Stromal cell of bone marrow (primary cell): ENCODE results near the gene ORAI3.

ENCODE experiments used
- DNase-seq: peaks from one replicate; pipeline ENCODE4 v3.0.0-alpha.2; 2012; ENCODE audit warnings: low read depth

Gene ORAI3

DNA sequence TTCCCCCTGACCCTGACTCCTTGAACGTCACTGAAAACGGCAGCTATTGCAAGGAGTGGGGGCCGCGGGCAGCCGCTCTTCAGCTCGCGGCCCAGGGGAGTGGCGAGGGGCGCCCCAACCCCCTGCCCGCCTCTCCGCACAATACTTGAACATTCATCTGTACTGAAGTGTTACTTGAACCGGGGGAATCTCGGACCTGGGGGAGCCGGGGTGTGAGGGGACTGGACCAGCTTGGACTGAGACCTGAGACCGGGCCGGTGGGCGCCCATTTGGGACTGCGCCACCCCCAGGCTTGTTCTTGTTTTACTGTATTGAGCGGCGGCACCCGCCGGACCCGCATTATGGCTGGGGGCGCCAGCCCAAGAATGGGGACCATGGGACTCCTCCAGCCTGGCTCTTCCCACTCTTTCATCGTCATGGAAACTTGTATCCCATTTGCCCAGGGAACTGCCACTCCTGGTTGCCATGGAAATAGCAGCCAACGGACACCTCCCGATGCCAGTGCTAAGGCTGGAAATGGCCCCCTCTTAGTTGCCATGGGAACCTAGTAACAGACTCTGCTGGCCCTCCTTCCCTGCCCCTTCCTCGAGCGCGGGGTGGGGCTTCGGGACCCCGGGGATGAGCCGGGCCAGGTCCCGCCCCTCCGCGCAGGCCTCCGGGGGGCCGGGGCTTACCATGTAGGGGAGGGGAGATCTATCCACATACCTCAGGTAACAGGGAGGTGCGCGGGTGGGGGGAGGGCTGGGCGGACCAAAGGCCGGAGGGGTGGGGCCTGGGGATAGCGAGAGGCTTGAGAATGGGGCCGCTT lies 805 bp upstream of the ORAI3 start:
- peak; percentile 98 for DNase-seq

DNA sequence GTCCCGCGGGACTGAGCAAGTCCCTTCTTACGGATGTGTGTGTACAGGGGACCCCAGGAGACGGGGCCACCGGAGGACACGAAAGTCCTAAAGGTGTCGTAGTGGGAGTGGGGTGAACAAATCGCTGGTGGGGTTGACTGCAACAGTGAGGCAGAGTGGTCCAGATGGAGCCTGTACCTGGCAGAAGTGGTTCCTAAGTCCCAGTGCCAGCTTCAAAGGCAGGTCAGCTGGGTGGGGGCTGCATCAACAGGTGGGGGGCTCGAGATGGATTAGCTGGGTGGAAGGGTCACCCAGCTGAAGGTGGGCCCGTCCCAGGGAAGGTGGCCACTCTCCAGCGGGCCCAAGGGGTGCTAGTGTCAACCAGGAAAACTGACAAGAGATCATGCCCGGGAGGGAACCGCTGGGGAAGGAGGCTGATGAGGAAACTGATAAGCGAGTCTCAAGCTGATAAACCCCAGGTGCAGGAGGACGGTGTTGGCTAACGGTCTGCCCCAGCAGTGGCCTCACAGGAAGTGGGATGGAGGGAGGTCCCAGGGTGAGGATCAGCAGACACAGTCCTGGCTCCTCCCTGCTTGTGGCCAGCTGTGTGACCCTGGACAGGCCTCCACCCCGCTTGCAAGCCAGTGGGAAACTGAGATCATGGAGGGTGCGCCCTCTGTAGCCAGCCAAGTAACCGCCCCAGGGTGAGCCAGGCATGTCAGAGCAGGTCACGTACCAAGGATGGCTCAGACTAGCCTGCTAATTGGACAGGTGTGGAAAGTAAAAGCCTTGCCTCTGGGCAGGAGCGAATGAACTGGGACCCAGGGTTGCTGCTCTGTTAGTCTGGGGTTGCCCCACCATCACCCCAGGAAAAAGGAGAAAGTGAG lies 1.0 kb downstream of the ORAI3 start:
- DNase-seq = peak; percentile 87

- no peak for DNase-seq
Measured at GRCh38 chr16:30950516-30951065, 1.7 kb downstream of the ORAI3 start.

- no peak for DNase-seq
Measured at GRCh38 chr16:30951193-30951592, 2.3 kb downstream of the ORAI3 start.

GRCh38 chr16:30951750-30952149 lies 2.9 kb downstream of the ORAI3 start:
- DNase-seq = peak; percentile 73

- DNase-seq = no peak
Measured at GRCh38 chr16:30953111-30953510, 4.2 kb downstream of the ORAI3 start.

GRCh38 chr16:30953511-30954124 lies 4.8 kb downstream of the ORAI3 start:
- peak; percentile 50 for DNase-seq

DNA sequence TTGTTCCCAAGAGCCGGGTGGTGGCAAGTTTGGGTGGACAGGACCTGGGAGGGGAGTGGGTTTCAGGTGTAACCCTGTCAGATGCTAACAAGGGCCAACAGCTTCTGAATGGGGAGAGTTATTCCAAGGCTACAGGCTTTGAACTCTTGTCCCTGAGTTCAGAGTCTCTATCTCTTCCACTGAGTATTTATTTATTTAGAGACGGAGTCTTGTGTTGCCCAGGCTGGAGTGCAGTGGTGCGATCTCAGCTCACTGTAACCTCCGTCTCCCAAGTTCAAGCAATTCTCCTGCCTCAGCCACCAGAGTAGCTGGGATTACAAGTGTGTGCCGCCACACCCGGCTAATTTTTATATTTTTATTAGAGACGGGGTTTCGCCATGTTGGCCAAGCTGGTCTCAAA lies 6.1 kb downstream of the ORAI3 start:
- no peak for DNase-seq

- peak; percentile 69 for DNase-seq
Measured at GRCh38 chr16:30956601-30957455, 8.0 kb downstream of the ORAI3 start.

GRCh38 chr16:30957456-30958174 lies 8.7 kb downstream of the ORAI3 start, which contains the start of gene SETD1A:
TSS of gene SETD1A (plus strand) at chr16:30957754. CDS start at chr16:30958732, 978 bp downstream.
- peak; percentile 87 for DNase-seq

- DNase-seq = peak; percentile 25
Measured at GRCh38 chr16:30958175-30959079, 9.6 kb downstream of the ORAI3 start.

- DNase-seq = no peak
Measured at GRCh38 chr16:30961384-30961783, 12.5 kb downstream of the ORAI3 start.

DNA sequence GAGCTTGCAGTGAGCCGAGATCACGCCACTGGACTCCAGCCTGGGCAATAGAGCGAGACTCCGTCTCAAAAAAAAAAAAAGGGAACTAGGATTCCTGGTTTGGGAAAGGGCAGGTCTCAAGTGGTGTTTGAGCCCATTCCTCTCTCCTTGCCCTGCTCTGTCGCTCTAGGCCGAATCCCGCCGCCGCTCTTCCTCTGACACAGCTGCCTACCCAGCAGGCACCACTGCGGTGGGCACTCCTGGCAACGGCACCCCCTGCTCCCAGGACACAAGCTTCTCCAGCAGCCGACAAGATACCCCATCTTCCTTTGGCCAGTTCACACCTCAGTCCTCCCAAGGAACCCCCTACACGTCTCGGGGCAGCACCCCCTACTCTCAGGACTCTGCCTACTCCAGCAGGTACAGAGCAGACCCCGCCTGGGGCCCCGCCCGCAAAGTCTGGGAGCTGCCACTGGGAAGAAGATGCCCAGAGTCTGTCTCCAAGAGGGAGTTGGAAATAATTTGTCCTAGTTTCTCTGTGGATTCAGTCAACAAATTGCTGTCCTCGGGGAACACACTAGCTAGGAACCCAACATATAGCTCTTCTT lies 15.2 kb downstream of the ORAI3 start:
- DNase-seq = no peak

DNA sequence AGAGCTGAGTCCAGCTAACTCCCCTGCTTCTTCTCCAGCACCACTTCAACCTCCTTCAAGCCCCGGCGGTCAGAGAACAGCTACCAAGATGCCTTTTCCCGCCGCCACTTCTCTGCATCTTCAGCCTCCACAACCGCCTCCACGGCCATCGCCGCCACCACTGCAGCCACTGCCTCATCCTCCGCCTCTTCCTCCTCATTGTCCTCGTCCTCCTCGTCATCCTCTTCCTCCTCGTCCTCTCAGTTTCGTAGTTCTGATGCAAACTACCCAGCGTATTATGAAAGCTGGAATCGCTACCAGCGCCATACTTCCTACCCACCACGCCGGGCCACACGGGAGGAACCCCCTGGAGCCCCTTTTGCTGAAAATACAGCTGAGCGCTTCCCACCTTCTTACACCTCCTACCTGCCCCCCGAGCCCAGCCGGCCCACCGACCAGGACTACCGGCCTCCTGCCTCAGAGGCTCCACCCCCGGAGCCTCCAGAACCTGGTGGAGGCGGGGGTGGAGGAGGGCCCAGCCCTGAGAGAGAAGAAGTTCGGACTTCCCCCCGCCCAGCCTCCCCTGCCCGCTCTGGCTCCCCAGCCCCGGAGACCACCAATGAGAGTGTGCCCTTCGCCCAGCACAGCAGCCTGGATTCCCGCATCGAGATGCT lies 15.8 kb downstream of the ORAI3 start:
- no peak for DNase-seq

DNA sequence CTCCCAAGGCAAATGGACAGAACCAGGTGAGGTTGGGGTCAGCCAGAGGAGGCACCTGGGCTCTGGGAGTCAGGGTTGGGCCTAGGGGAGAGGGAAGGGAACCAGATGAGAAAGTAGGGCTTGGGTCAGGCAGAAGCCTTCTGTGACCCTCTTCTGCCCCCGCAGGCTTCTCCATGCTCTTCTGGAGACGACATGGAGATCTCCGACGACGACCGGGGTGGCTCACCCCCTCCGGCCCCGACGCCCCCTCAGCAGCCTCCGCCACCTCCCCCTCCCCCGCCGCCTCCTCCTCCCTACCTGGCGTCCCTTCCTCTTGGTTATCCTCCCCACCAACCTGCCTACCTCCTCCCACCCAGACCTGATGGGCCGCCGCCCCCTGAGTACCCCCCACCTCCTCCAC lies 16.6 kb downstream of the ORAI3 start:
- no peak for DNase-seq

GRCh38 chr16:30966033-30966619 lies 17.3 kb downstream of the ORAI3 start:
- no peak for DNase-seq

GRCh38 chr16:30967795-30968194 lies 18.9 kb downstream of the ORAI3 start:
- peak; percentile 48 for DNase-seq

- DNase-seq = no peak
Measured at GRCh38 chr16:30969246-30969842, 20.5 kb downstream of the ORAI3 start.
